ENCODE measurements around the gene DNAI1.

DNA sequence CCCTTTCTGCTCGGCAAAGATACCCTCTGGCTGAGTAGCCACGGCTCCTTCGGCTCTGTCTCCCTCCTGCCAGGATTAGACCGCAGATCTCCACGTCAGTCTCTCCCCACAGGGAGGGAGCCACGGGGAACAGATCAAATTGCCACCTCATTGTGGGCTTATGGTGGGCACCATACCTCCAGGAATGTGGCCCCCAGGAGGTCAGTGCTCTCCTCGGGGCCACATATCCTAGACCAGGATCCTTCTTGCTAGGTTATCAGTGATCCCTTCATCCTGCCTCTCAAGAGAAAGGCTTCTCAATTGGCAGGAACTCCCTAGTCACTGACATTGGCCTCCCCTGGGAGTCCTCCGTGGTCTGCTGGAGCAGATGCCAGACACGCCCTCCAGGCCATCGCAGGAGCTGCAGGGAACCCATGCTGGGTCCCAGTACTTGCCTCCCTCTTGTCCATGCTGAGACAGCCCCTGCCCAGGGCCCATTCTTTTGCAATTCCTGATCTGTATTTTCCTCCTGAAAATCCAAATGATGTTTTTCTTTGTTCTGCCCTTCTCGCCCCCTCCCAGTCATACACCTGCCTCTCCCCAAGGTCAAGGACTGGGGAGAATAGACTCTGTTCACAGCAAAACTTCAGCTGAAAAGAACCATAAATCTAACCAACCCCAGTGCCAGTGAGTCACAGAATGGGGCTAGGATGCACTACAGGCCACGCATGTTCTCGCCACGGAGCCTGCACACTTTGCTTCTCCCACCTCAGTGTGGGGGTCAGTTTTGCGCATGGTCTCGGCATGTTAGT is 95.8 kb downstream of the DNAI1 start:
- TF ChIP-seq, protein P1, sequence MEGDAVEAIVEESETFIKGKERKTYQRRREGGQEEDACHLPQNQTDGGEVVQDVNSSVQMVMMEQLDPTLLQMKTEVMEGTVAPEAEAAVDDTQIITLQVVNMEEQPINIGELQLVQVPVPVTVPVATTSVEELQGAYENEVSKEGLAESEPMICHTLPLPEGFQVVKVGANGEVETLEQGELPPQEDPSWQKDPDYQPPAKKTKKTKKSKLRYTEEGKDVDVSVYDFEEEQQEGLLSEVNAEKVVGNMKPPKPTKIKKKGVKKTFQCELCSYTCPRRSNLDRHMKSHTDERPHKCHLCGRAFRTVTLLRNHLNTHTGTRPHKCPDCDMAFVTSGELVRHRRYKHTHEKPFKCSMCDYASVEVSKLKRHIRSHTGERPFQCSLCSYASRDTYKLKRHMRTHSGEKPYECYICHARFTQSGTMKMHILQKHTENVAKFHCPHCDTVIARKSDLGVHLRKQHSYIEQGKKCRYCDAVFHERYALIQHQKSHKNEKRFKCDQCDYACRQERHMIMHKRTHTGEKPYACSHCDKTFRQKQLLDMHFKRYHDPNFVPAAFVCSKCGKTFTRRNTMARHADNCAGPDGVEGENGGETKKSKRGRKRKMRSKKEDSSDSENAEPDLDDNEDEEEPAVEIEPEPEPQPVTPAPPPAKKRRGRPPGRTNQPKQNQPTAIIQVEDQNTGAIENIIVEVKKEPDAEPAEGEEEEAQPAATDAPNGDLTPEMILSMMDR (IDR thresholded peaks at IDR 0.05; ENCODE audit: low read length): no peak
- no peak for TF ChIP-seq EZH2 (IDR thresholded peaks at IDR 0.05; ENCODE audit: borderline replicate concordance, low read length)

Measured in OCI-LY1 (cell line).